ENCODE measurements around the gene AGMO.

- TF ChIP-seq CTCF (conservative IDR thresholded peaks at IDR 0.05) (no peak), ZFX (IDR thresholded peaks at IDR 0.05) (no peak)
These were observed 393.9 kb downstream of the AGMO start for GRCh38 chr7:15167912-15168311.
